NB4 (cell line): ENCODE data around the gene JAM3.

Experiments
- DNase-seq: peaks from one replicate; pipeline ENCODE4 v3.0.0; 2010; ENCODE audit warnings: low read depth
- H3K4me3 ChIP-seq: one replicate; pipeline ENCODE4 v1.5.1; 2011; ENCODE audit warnings: mild to moderate bottlenecking, low read depth, low read length, moderate library complexity
- CTCF ChIP-seq: IDR thresholded peaks from one replicate; pipeline ENCODE4 v1.5.1; 2012; ENCODE audit warnings: low read depth, low read length
- MAX ChIP-seq: IDR thresholded peaks from 2 replicates; pipeline ENCODE4 v1.6.1; 2011; ENCODE audit warnings: low read depth, low read length
- MYC ChIP-seq: IDR thresholded peaks from 2 replicates; pipeline ENCODE4 v1.6.1; 2011; ENCODE audit warnings: low read depth, low read length
- POLR2A ChIP-seq: IDR thresholded peaks from 2 replicates; pipeline ENCODE4 v1.6.1; 2011; ENCODE audit warnings: mild to moderate bottlenecking; ENCODE audit not compliant: insufficient read length; ENCODE audit errors: extremely low read depth

JAM3 gene

GRCh38 chr11:134046681-134047449 is 22.0 kb upstream of the JAM3 start:
- DNase-seq = no peak
- no peak for TF ChIP-seq MYC
- TF ChIP-seq MAX = no peak
- TF ChIP-seq POLR2A = no peak
- TF ChIP-seq CTCF = no peak
- no peak overlapping the region for H3K4me3 ChIP-seq

- peak; percentile 31 for DNase-seq
- TF ChIP-seq CTCF (no peak), POLR2A (no peak), MAX (no peak), MYC (no peak)
- no peak overlapping the region for H3K4me3 ChIP-seq
Measured at GRCh38 chr11:134047586-134047999, 21.3 kb upstream of the JAM3 start.

- no peak for DNase-seq
- TF ChIP-seq CTCF (no peak), MAX (no peak), POLR2A (no peak), MYC (no peak)
- H3K4me3 ChIP-seq = no peak overlapping the region
Measured at GRCh38 chr11:134048028-134048427, 20.8 kb upstream of the JAM3 start.

- DNase-seq = no peak
- no peak overlapping the region for H3K4me3 ChIP-seq
- TF ChIP-seq MYC (no peak), CTCF (peak; percentile 1)
Measured at GRCh38 chr11:134049303-134049702, 19.6 kb upstream of the JAM3 start.

- TF ChIP-seq CTCF (peak; percentile 82), MAX (no peak)
- DNase-seq = peak; percentile 70
- H3K4me3 ChIP-seq = no peak overlapping the region
Measured at GRCh38 chr11:134050541-134051383, 18.1 kb upstream of the JAM3 start.
